HEK293 (cell line): ENCODE data around the gene S100A16.

Experiments used
- CTCF ChIA-PET: fragments of 350-600 bp; formaldehyde crosslinking; extraction: SDS; loops from one replicate; lab custom pipeline; 2021; ENCODE audit warnings: antibody characterized with exemption; lab: Yijun Ruan, JAX
- POLR2A ChIA-PET: fragments of 300-600 bp; formaldehyde crosslinking; extraction: SDS; loops from one replicate; lab custom pipeline; 2020; ENCODE audit warnings: antibody characterized with exemption, inconsistent platforms; lab: Yijun Ruan, JAX
- H3K27ac ChIP-seq: fragments of 200-500 bp; sonication (Bioruptor generic); 2 replicates; pipeline ENCODE4 v1.5.1; 2014; ENCODE audit warnings: low read depth, low read length, control low read depth, inconsistent platforms; ENCODE audit errors: extremely low read depth
- H3K36me3 ChIP-seq, 2 experiments: fragments of 200-500 bp in 1 of 2; sonication (Bioruptor generic) in 1 of 2; 1 replicate in 1 of 2; 2 replicates in 1 of 2; pipeline ENCODE4 v1.5.1; 2014 to 2017; ENCODE audit warnings: inconsistent platforms in 2 of 2, low read length in 2 of 2; ENCODE audit not compliant: control insufficient read depth in 2 of 2, insufficient read depth in 1 of 2
- H3K4me1 ChIP-seq: fragments of 200-500 bp; sonication (Bioruptor generic); 2 replicates; pipeline ENCODE4 v1.5.1; 2014; ENCODE audit warnings: mild to moderate bottlenecking, low read length, inconsistent platforms; ENCODE audit not compliant: control insufficient read depth, insufficient read depth
- H3K4me3 ChIP-seq: 2 replicates; pipeline ENCODE4 v1.5.1; 2011; ENCODE audit warnings: low read depth, mild to moderate bottlenecking, control low read depth, low read length, moderate library complexity
- H3K9me3 ChIP-seq: fragments of 200-500 bp; sonication (Bioruptor generic); 2 replicates; pipeline ENCODE4 v1.5.1; 2014; ENCODE audit warnings: low read depth, low read length, inconsistent platforms; ENCODE audit not compliant: control insufficient read depth, insufficient read depth
- BCL11A ChIP-seq: fragments of 450-650 bp; formaldehyde crosslinking; IDR thresholded peaks from 2 replicates; pipeline ENCODE4 v1.5.1; 2016; ENCODE audit warnings: low read depth, missing biosample characterization, missing genetic modification characterization
- GLIS1 ChIP-seq: fragments of 450-650 bp; formaldehyde crosslinking; IDR thresholded peaks from 2 replicates; pipeline ENCODE4 v1.5.1; 2016; ENCODE audit warnings: missing biosample characterization, missing genetic modification characterization
- HOXD13 ChIP-seq: sonication (generic); formaldehyde crosslinking; IDR thresholded peaks from 2 replicates; pipeline ENCODE4 v1.8.0; 2022; ENCODE audit warnings: missing genetic modification reagents, borderline replicate concordance
- KLF16 ChIP-seq: fragments of 450-650 bp; formaldehyde crosslinking; IDR thresholded peaks from 2 replicates; pipeline ENCODE4 v1.5.1; 2017; ENCODE audit warnings: missing biosample characterization, missing genetic modification characterization
- OSR2 ChIP-seq: fragments of 450-650 bp; formaldehyde crosslinking; IDR thresholded peaks from 2 replicates; pipeline ENCODE4 v1.5.1; 2016; ENCODE audit warnings: missing biosample characterization, missing genetic modification characterization
- SP3 ChIP-seq: fragments of 450-650 bp; formaldehyde crosslinking; IDR thresholded peaks from 2 replicates; pipeline ENCODE4 v1.5.1; 2016; ENCODE audit warnings: missing biosample characterization, missing genetic modification characterization
- ZNF184 ChIP-seq: fragments of 450-650 bp; IDR thresholded peaks from 2 replicates; pipeline ENCODE4 v1.5.1; 2018; ENCODE audit warnings: missing biosample characterization, mild to moderate bottlenecking, missing genetic modification characterization
- ZNF223 ChIP-seq: fragments of 450-650 bp; formaldehyde crosslinking; IDR thresholded peaks from 2 replicates; pipeline ENCODE4 v1.5.1; 2016; ENCODE audit warnings: missing biosample characterization, missing genetic modification characterization
- ZNF23 ChIP-seq: fragments of 450-650 bp; formaldehyde crosslinking; IDR thresholded peaks from 2 replicates; pipeline ENCODE4 v1.5.1; 2016; ENCODE audit warnings: missing biosample characterization, missing genetic modification characterization, borderline replicate concordance
- ZNF529 ChIP-seq: fragments of 450-650 bp; formaldehyde crosslinking; IDR thresholded peaks from 2 replicates; pipeline ENCODE4 v1.5.1; 2017; ENCODE audit warnings: missing genetic modification characterization, missing biosample characterization; ENCODE audit not compliant: insufficient replicate concordance
- ZNF530 ChIP-seq: fragments of 450-650 bp; formaldehyde crosslinking; IDR thresholded peaks from 2 replicates; pipeline ENCODE4 v1.5.1; 2016; ENCODE audit warnings: low read depth, missing biosample characterization, missing genetic modification characterization
- ZNF544 ChIP-seq: fragments of 450-650 bp; formaldehyde crosslinking; IDR thresholded peaks from 2 replicates; pipeline ENCODE4 v1.5.0; 2017; ENCODE audit warnings: missing biosample characterization, missing genetic modification characterization
- ZNF549 ChIP-seq: fragments of 450-650 bp; IDR thresholded peaks from 2 replicates; pipeline ENCODE4 v1.5.1; 2018; ENCODE audit warnings: missing biosample characterization, missing genetic modification characterization, mild to moderate bottlenecking, inconsistent platforms, moderate library complexity
- ZNF561 ChIP-seq: fragments of 450-650 bp; IDR thresholded peaks from 2 replicates; pipeline ENCODE4 v1.5.1; 2018; ENCODE audit warnings: missing biosample characterization, missing genetic modification characterization, borderline replicate concordance
- ZNF585B ChIP-seq: fragments of 450-650 bp; formaldehyde crosslinking; IDR thresholded peaks from 2 replicates; pipeline ENCODE4 v1.5.1; 2016; ENCODE audit warnings: missing biosample characterization, missing genetic modification characterization
- ZXDB ChIP-seq: fragments of 450-650 bp; formaldehyde crosslinking; IDR thresholded peaks from 2 replicates; pipeline ENCODE4 v1.5.1; 2016; ENCODE audit warnings: missing biosample characterization, missing genetic modification characterization
- TF ChIP-seq, protein P1 (sequence below): fragments of 450-650 bp; formaldehyde crosslinking; IDR thresholded peaks from 2 replicates; pipeline ENCODE4 v1.5.1; 2016; ENCODE audit warnings: missing biosample characterization, missing genetic modification characterization
- TF ChIP-seq, protein P2 (sequence below): fragments of 450-650 bp; formaldehyde crosslinking; IDR thresholded peaks from 2 replicates; pipeline ENCODE4 v1.5.1; 2016; ENCODE audit warnings: missing biosample characterization, missing genetic modification characterization
- TF ChIP-seq, protein P3 (sequence below): fragments of 450-650 bp; formaldehyde crosslinking; IDR thresholded peaks from 2 replicates; pipeline ENCODE4 v1.5.1; 2016; ENCODE audit warnings: missing biosample characterization, missing genetic modification characterization, low read depth
- TF ChIP-seq, protein P4 (sequence below): fragments of 450-650 bp; formaldehyde crosslinking; IDR thresholded peaks from 2 replicates; pipeline ENCODE4 v1.5.1; 2016; ENCODE audit warnings: missing biosample characterization, missing genetic modification characterization
- TF ChIP-seq, protein P5 (sequence below): fragments of 450-650 bp; formaldehyde crosslinking; IDR thresholded peaks from 2 replicates; pipeline ENCODE4 v1.5.1; 2017; ENCODE audit warnings: missing biosample characterization, mild to moderate bottlenecking, missing genetic modification characterization, moderate library complexity
- TF ChIP-seq, protein P6 (sequence below): fragments of 450-650 bp; IDR thresholded peaks from 2 replicates; pipeline ENCODE4 v1.5.1; 2018; ENCODE audit warnings: missing biosample characterization, missing genetic modification characterization

The S100A16 gene

DNA sequence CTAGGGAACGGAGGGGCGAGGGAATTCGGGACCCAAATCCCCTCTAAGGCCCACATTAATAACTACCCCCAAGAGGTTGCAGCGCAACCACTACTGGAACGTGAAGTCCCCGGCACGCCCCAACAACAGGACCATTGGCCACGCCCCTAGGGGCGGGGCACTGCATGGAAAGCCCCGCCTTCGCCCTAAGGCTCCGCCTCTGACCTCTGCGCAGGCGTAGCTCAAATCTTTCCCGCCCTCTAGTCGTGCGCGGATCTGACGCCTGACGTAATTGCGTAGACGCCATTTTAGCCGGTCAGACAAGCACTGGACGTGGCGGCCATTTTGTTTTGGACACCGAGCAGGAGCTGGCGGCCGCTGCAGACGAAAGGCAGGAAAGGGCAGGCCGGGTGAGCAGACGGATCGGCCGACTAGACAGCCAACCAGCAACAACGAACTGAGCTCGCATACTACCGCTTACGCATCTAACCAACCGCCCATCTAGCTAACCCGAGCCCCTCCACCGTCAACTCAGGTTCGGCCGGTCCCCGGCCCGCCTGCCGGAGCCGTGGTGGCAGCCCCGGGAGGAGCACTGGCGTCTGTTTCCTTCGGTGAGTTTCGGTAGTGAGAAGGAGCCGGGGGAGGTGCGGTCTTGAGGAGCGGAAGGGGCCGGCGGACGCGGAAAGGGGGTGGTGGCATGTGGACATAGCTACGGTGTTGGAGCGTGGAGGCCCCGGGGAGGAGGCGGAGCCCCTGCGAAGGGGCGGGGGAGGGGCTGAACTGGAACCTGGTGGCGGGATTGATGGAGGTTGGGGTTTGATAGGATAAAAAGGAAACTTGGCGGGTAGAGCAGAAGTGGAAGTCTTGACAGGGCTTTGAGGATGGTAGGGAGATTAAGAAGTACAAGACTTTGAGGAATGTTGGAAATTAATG, 21.1 kb upstream of the S100A16 start, which contains the start of gene CHTOP:
CHTOP (plus strand) TSS at position 313 of the 912 bp plus-strand sequence. CDS start 2,523 bp downstream, outside the sequence.
- Histone ChIP-seq H3K27ac (peak within 1 kb of the TSS; percentile 99), H3K4me1 (no peaks in the 10 kb centered on the region), H3K4me3 (peak within 1 kb of the TSS; percentile 79), H3K36me3 (peaks cover 26 to 39% of the 10 kb centered on the region in 2 experiments), H3K9me3 (no peaks in the 10 kb centered on the region)
- CTCF ChIA-PET = interaction anchor here (0.6 to 2.1 kb wide), 10 partner anchors 12 to 353 kb away, joined by 3 to 9 read pairs (median 3); no protein-coding TSS in a partner anchor
- POLR2A ChIA-PET = interaction anchor here (0.5 to 2.5 kb wide), 41 partner anchors 9 to 993 kb away, joined by 3 to 34 read pairs (median 6); partner anchors contain the start of genes CREB3L4, ILF2, INTS3 and RPS27
- TF ChIP-seq GLIS1 (peak; percentile 48; the same call in 1 of the 2 replicates), ZNF585B (no peak), OSR2 (peak; percentile 48; the same call in 1 of the 2 replicates), ZNF23 (no peak), ZNF530 (tag by site-specific recombination) (no peak), KLF16 (peak; percentile 94), ZNF561 (tag by site-specific recombination) (peak; percentile 80; the same call in 1 of the 2 replicates), ZNF184 (tag by site-specific recombination) (peak; percentile 34; the same call in 1 of the 2 replicates), ZNF529 (no peak), BCL11A (tag by site-specific recombination) (peak; percentile 81; the same call in 1 of the 2 replicates), ZXDB (tag by site-specific recombination) (peak; percentile 91), HOXD13 (CRISPR knock-in tag) (0 out of 2 replicates have a peak, but pooled peaks have one; percentile 61), ZNF223 (tag by site-specific recombination) (no peak), ZNF544 (tag by site-specific recombination) (no peak), ZNF549 (tag by site-specific recombination) (no peak), SP3 (tag by site-specific recombination) (peak; percentile 91)
- TF ChIP-seq, protein P1, sequence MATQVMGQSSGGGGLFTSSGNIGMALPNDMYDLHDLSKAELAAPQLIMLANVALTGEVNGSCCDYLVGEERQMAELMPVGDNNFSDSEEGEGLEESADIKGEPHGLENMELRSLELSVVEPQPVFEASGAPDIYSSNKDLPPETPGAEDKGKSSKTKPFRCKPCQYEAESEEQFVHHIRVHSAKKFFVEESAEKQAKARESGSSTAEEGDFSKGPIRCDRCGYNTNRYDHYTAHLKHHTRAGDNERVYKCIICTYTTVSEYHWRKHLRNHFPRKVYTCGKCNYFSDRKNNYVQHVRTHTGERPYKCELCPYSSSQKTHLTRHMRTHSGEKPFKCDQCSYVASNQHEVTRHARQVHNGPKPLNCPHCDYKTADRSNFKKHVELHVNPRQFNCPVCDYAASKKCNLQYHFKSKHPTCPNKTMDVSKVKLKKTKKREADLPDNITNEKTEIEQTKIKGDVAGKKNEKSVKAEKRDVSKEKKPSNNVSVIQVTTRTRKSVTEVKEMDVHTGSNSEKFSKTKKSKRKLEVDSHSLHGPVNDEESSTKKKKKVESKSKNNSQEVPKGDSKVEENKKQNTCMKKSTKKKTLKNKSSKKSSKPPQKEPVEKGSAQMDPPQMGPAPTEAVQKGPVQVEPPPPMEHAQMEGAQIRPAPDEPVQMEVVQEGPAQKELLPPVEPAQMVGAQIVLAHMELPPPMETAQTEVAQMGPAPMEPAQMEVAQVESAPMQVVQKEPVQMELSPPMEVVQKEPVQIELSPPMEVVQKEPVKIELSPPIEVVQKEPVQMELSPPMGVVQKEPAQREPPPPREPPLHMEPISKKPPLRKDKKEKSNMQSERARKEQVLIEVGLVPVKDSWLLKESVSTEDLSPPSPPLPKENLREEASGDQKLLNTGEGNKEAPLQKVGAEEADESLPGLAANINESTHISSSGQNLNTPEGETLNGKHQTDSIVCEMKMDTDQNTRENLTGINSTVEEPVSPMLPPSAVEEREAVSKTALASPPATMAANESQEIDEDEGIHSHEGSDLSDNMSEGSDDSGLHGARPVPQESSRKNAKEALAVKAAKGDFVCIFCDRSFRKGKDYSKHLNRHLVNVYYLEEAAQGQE (tag by site-specific recombination) = peak; percentile 55
- TF ChIP-seq, protein P2, sequence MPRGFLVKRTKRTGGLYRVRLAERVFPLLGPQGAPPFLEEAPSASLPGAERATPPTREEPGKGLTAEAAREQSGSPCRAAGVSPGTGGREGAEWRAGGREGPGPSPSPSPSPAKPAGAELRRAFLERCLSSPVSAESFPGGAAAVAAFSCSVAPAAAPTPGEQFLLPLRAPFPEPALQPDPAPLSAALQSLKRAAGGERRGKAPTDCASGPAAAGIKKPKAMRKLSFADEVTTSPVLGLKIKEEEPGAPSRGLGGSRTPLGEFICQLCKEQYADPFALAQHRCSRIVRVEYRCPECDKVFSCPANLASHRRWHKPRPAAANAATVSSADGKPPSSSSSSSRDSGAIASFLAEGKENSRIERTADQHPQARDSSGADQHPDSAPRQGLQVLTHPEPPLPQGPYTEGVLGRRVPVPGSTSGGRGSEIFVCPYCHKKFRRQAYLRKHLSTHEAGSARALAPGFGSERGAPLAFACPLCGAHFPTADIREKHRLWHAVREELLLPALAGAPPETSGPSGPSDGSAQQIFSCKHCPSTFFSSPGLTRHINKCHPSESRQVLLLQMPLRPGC = peak; percentile 77
- TF ChIP-seq, protein P3, sequence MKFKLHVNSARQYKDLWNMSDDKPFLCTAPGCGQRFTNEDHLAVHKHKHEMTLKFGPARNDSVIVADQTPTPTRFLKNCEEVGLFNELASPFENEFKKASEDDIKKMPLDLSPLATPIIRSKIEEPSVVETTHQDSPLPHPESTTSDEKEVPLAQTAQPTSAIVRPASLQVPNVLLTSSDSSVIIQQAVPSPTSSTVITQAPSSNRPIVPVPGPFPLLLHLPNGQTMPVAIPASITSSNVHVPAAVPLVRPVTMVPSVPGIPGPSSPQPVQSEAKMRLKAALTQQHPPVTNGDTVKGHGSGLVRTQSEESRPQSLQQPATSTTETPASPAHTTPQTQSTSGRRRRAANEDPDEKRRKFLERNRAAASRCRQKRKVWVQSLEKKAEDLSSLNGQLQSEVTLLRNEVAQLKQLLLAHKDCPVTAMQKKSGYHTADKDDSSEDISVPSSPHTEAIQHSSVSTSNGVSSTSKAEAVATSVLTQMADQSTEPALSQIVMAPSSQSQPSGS (tag by site-specific recombination) = peak; percentile 95
- TF ChIP-seq, protein P4, sequence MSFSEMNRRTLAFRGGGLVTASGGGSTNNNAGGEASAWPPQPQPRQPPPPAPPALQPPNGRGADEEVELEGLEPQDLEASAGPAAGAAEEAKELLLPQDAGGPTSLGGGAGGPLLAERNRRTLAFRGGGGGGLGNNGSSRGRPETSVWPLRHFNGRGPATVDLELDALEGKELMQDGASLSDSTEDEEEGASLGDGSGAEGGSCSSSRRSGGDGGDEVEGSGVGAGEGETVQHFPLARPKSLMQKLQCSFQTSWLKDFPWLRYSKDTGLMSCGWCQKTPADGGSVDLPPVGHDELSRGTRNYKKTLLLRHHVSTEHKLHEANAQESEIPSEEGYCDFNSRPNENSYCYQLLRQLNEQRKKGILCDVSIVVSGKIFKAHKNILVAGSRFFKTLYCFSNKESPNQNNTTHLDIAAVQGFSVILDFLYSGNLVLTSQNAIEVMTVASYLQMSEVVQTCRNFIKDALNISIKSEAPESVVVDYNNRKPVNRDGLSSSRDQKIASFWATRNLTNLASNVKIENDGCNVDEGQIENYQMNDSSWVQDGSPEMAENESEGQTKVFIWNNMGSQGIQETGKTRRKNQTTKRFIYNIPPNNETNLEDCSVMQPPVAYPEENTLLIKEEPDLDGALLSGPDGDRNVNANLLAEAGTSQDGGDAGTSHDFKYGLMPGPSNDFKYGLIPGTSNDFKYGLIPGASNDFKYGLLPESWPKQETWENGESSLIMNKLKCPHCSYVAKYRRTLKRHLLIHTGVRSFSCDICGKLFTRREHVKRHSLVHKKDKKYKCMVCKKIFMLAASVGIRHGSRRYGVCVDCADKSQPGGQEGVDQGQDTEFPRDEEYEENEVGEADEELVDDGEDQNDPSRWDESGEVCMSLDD (tag by site-specific recombination) = peak; percentile 62; the same call in 1 of the 2 replicates
- TF ChIP-seq, protein P5, sequence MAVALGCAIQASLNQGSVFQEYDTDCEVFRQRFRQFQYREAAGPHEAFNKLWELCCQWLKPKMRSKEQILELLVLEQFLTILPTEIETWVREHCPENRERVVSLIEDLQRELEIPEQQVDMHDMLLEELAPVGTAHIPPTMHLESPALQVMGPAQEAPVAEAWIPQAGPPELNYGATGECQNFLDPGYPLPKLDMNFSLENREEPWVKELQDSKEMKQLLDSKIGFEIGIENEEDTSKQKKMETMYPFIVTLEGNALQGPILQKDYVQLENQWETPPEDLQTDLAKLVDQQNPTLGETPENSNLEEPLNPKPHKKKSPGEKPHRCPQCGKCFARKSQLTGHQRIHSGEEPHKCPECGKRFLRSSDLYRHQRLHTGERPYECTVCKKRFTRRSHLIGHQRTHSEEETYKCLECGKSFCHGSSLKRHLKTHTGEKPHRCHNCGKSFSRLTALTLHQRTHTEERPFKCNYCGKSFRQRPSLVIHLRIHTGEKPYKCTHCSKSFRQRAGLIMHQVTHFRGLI = 0 out of 2 replicates have a peak, but pooled peaks have one; percentile 24
- TF ChIP-seq, protein P6, sequence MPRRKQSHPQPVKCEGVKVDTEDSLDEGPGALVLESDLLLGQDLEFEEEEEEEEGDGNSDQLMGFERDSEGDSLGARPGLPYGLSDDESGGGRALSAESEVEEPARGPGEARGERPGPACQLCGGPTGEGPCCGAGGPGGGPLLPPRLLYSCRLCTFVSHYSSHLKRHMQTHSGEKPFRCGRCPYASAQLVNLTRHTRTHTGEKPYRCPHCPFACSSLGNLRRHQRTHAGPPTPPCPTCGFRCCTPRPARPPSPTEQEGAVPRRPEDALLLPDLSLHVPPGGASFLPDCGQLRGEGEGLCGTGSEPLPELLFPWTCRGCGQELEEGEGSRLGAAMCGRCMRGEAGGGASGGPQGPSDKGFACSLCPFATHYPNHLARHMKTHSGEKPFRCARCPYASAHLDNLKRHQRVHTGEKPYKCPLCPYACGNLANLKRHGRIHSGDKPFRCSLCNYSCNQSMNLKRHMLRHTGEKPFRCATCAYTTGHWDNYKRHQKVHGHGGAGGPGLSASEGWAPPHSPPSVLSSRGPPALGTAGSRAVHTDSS (tag by site-specific recombination) = no peak
